Measurements from ENCODE around the gene P2RX1.

P2RX1 gene

GRCh38 chr17:3923466-3924190 lies 7.4 kb upstream of the P2RX1 start:
- Histone ChIP-seq H3K79me2 (ENCODE audit: control insufficient read depth, insufficient read depth, low read length, unreplicated experiment) (no peaks in the 10 kb centered on the region), H3K36me3 (ENCODE audit: insufficient read depth, low read length) (no peaks in the 10 kb centered on the region), H2AFZ (ENCODE audit: low read length, unreplicated experiment) (no peak overlapping the region), H3K4me1 (ENCODE audit: control insufficient read depth, insufficient read depth, low read length, unreplicated experiment) (no peaks in the 10 kb centered on the region), H3K27ac (ENCODE audit: low read depth, low read length) (no peak overlapping the region), H3K4me3 (ENCODE audit: low read depth, low read length) (no peak overlapping the region), H3K27me3 (ENCODE audit: insufficient read depth, low read length) (no peaks in the 10 kb centered on the region)

GRCh38 chr17:3922765-3923164 lies 6.5 kb upstream of the P2RX1 start:
- Histone ChIP-seq H3K36me3 (ENCODE audit: insufficient read depth, low read length) (no peaks in the 10 kb centered on the region), H3K27me3 (ENCODE audit: insufficient read depth, low read length) (no peaks in the 10 kb centered on the region), H3K4me3 (ENCODE audit: low read depth, low read length) (no peak overlapping the region), H2AFZ (ENCODE audit: low read length, unreplicated experiment) (no peak overlapping the region), H3K27ac (ENCODE audit: low read depth, low read length) (no peak overlapping the region), H3K4me1 (ENCODE audit: control insufficient read depth, insufficient read depth, low read length, unreplicated experiment) (no peaks in the 10 kb centered on the region), H3K79me2 (ENCODE audit: control insufficient read depth, insufficient read depth, low read length, unreplicated experiment) (no peaks in the 10 kb centered on the region)

GRCh38 chr17:3921502-3922319 lies 5.4 kb upstream of the P2RX1 start:
- Histone ChIP-seq H3K4me1 (ENCODE audit: control insufficient read depth, insufficient read depth, low read length, unreplicated experiment) (peaks cover 6% of the 10 kb centered on the region), H3K27me3 (ENCODE audit: insufficient read depth, low read length) (no peaks in the 10 kb centered on the region), H3K27ac (ENCODE audit: low read depth, low read length) (no peak overlapping the region)

GRCh38 chr17:3921006-3921405 lies 4.7 kb upstream of the P2RX1 start:
- H3K4me1 ChIP-seq (ENCODE audit: control insufficient read depth, insufficient read depth, low read length, unreplicated experiment), result peaks cover 6% of the 10 kb centered on the region
- H3K4me3 ChIP-seq (ENCODE audit: low read depth, low read length), result no peak overlapping the region
- H3K36me3 ChIP-seq (ENCODE audit: insufficient read depth, low read length), result no peaks in the 10 kb centered on the region
- H3K79me2 ChIP-seq (ENCODE audit: control insufficient read depth, insufficient read depth, low read length, unreplicated experiment), result no peaks in the 10 kb centered on the region
- no peak overlapping the region for H3K27ac ChIP-seq (ENCODE audit: low read depth, low read length)
- no peaks in the 10 kb centered on the region for H3K27me3 ChIP-seq (ENCODE audit: insufficient read depth, low read length)
- H2AFZ ChIP-seq (ENCODE audit: low read length, unreplicated experiment), result no peak overlapping the region

More at GRCh38 chr17:3921502-3922319, 5.4 kb upstream of the P2RX1 start:
- H3K79me2 ChIP-seq (ENCODE audit: control insufficient read depth, insufficient read depth, low read length, unreplicated experiment), result no peaks in the 10 kb centered on the region
- H2AFZ ChIP-seq (ENCODE audit: low read length, unreplicated experiment), result no peak overlapping the region
- H3K4me3 ChIP-seq (ENCODE audit: low read depth, low read length), result no peak overlapping the region
- no peaks in the 10 kb centered on the region for H3K36me3 ChIP-seq (ENCODE audit: insufficient read depth, low read length)

GRCh38 chr17:3919123-3919624 lies 2.9 kb upstream of the P2RX1 start:
- Histone ChIP-seq H3K4me1 (ENCODE audit: control insufficient read depth, insufficient read depth, low read length, unreplicated experiment) (peaks cover 6% of the 10 kb centered on the region), H3K36me3 (ENCODE audit: insufficient read depth, low read length) (no peaks in the 10 kb centered on the region), H3K4me3 (ENCODE audit: low read depth, low read length) (no peak overlapping the region), H3K27me3 (ENCODE audit: insufficient read depth, low read length) (no peaks in the 10 kb centered on the region), H2AFZ (ENCODE audit: low read length, unreplicated experiment) (no peak overlapping the region), H3K79me2 (ENCODE audit: control insufficient read depth, insufficient read depth, low read length, unreplicated experiment) (no peaks in the 10 kb centered on the region), H3K27ac (ENCODE audit: low read depth, low read length) (no peak overlapping the region)

GRCh38 chr17:3918372-3919122 lies 2.3 kb upstream of the P2RX1 start:
- peaks cover 6% of the 10 kb centered on the region for H3K4me1 ChIP-seq (ENCODE audit: control insufficient read depth, insufficient read depth, low read length, unreplicated experiment)
- no peak overlapping the region for H3K27ac ChIP-seq (ENCODE audit: low read depth, low read length)
- no peaks in the 10 kb centered on the region for H3K36me3 ChIP-seq (ENCODE audit: insufficient read depth, low read length)
- no peaks in the 10 kb centered on the region for H3K27me3 ChIP-seq (ENCODE audit: insufficient read depth, low read length)
- no peak overlapping the region for H2AFZ ChIP-seq (ENCODE audit: low read length, unreplicated experiment)
- H3K4me3 ChIP-seq (ENCODE audit: low read depth, low read length), result no peak overlapping the region
- no peaks in the 10 kb centered on the region for H3K79me2 ChIP-seq (ENCODE audit: control insufficient read depth, insufficient read depth, low read length, unreplicated experiment)

GRCh38 chr17:3917391-3917931 lies 1.2 kb upstream of the P2RX1 start:
- no peaks in the 10 kb centered on the region for H3K27me3 ChIP-seq (ENCODE audit: insufficient read depth, low read length)
- no peak overlapping the region for H2AFZ ChIP-seq (ENCODE audit: low read length, unreplicated experiment)
- peaks cover 6% of the 10 kb centered on the region for H3K4me1 ChIP-seq (ENCODE audit: control insufficient read depth, insufficient read depth, low read length, unreplicated experiment)
- H3K4me3 ChIP-seq (ENCODE audit: low read depth, low read length), result no peak overlapping the region
- H3K36me3 ChIP-seq (ENCODE audit: insufficient read depth, low read length), result no peaks in the 10 kb centered on the region
- H3K79me2 ChIP-seq (ENCODE audit: control insufficient read depth, insufficient read depth, low read length, unreplicated experiment), result no peaks in the 10 kb centered on the region
- H3K27ac ChIP-seq (ENCODE audit: low read depth, low read length), result no peak overlapping the region

- Histone ChIP-seq H3K4me3 (ENCODE audit: low read depth, low read length) (no peak overlapping the region), H3K4me1 (ENCODE audit: control insufficient read depth, insufficient read depth, low read length, unreplicated experiment) (peaks cover 6% of the 10 kb centered on the region), H2AFZ (ENCODE audit: low read length, unreplicated experiment) (no peak overlapping the region)
Measured at GRCh38 chr17:3916825-3917224, 560 bp upstream of the P2RX1 start.

GRCh38 chr17:3915581-3915994 lies 677 bp downstream of the P2RX1 start:
- no peaks in the 10 kb centered on the region for H3K79me2 ChIP-seq (ENCODE audit: control insufficient read depth, insufficient read depth, low read length, unreplicated experiment)
- H3K4me3 ChIP-seq (ENCODE audit: low read depth, low read length), result no peak overlapping the region
- H3K36me3 ChIP-seq (ENCODE audit: insufficient read depth, low read length), result no peaks in the 10 kb centered on the region
- H2AFZ ChIP-seq (ENCODE audit: low read length, unreplicated experiment), result no peak overlapping the region
- H3K4me1 ChIP-seq (ENCODE audit: control insufficient read depth, insufficient read depth, low read length, unreplicated experiment), result peaks cover 6% of the 10 kb centered on the region
- no peaks in the 10 kb centered on the region for H3K27me3 ChIP-seq (ENCODE audit: insufficient read depth, low read length)
- no peak overlapping the region for H3K27ac ChIP-seq (ENCODE audit: low read depth, low read length)

More at GRCh38 chr17:3916825-3917224, 560 bp upstream of the P2RX1 start:
- Histone ChIP-seq H3K79me2 (ENCODE audit: control insufficient read depth, insufficient read depth, low read length, unreplicated experiment) (no peaks in the 10 kb centered on the region), H3K27ac (ENCODE audit: low read depth, low read length) (no peak overlapping the region), H3K36me3 (ENCODE audit: insufficient read depth, low read length) (no peaks in the 10 kb centered on the region), H3K27me3 (ENCODE audit: insufficient read depth, low read length) (no peaks in the 10 kb centered on the region)

GRCh38 chr17:3914312-3914670 lies 2.0 kb downstream of the P2RX1 start:
- H3K27me3 ChIP-seq (ENCODE audit: insufficient read depth, low read length), result no peaks in the 10 kb centered on the region
- no peaks in the 10 kb centered on the region for H3K36me3 ChIP-seq (ENCODE audit: insufficient read depth, low read length)
- no peak overlapping the region for H2AFZ ChIP-seq (ENCODE audit: low read length, unreplicated experiment)
- H3K79me2 ChIP-seq (ENCODE audit: control insufficient read depth, insufficient read depth, low read length, unreplicated experiment), result no peaks in the 10 kb centered on the region
- no peak overlapping the region for H3K4me3 ChIP-seq (ENCODE audit: low read depth, low read length)
- no peak overlapping the region for H3K27ac ChIP-seq (ENCODE audit: low read depth, low read length)
- H3K4me1 ChIP-seq (ENCODE audit: control insufficient read depth, insufficient read depth, low read length, unreplicated experiment), result peaks cover 6% of the 10 kb centered on the region
